ENCODE results near the gene NSMCE4A.
A peak's percentile ranks its signal among the peaks of the same experiment; 100 is the strongest.
"Not testable (repeated sequence)": the region's sequence is repeated elsewhere in the genome, so short reads cannot be mapped to it uniquely, and the experiment has no call there.

NSMCE4A gene

GRCh38 chr10:121935702-121936101, 39.3 kb downstream of the NSMCE4A start:
- DNase-seq, result no peak

GRCh38 chr10:121930268-121931085, 44.5 kb downstream of the NSMCE4A start:
- not testable (repeated sequence) for DNase-seq

- DNase-seq, result not testable (repeated sequence)
These were observed 45.3 kb downstream of the NSMCE4A start for GRCh38 chr10:121929585-121930267.

GRCh38 chr10:121928528-121928884, 46.5 kb downstream of the NSMCE4A start:
- peak in 1 of 2 donors; percentile 5 for DNase-seq

GRCh38 chr10:121927841-121928527, 47.0 kb downstream of the NSMCE4A start, which contains the start of gene ATE1:
Gene ATE1, minus strand, starts transcription at chr10:121928031. Its CDS starts 82 bp downstream, at chr10:121927949.
- DNase-seq, result peak; percentile 85 to 86

GRCh38 chr10:121927318-121927840, 47.6 kb downstream of the NSMCE4A start:
- peak in 1 of 2 donors; percentile 1 for DNase-seq

GRCh38 chr10:121926671-121927317, 48.2 kb downstream of the NSMCE4A start:
- peak; percentile 4 to 20 for DNase-seq

GRCh38 chr10:121926157-121926556, 48.9 kb downstream of the NSMCE4A start:
- no peak for DNase-seq

GRCh38 chr10:121921238-121921931, 53.6 kb downstream of the NSMCE4A start:
- DNase-seq, result no peak

GRCh38 chr10:121919666-121920065, 55.4 kb downstream of the NSMCE4A start:
- DNase-seq, result no peak

GRCh38 chr10:121918800-121919199, 56.2 kb downstream of the NSMCE4A start:
- DNase-seq, result not testable (repeated sequence)

GRCh38 chr10:121914661-121915060, 60.4 kb downstream of the NSMCE4A start:
- no peak for DNase-seq

- DNase-seq, result no peak
These were observed 63.7 kb downstream of the NSMCE4A start for GRCh38 chr10:121911421-121911697.

GRCh38 chr10:121910673-121911420, 64.2 kb downstream of the NSMCE4A start:
- no peak for DNase-seq
